ENCODE results near the gene COMP. TPM values are rescaled to one million over a fixed set of nuclear protein-coding genes. Genes with fewer than 3 reads are reported as not detected.
A peak's percentile ranks its signal among the peaks of the same experiment; 100 is the strongest.

Gene COMP
- total RNA-seq, 1 experiment from 2014 or later: 0.69 TPM

GRCh38 chr19:18743784-18744418, 47.2 kb downstream of the COMP start:
- POLR2A ChIA-PET: interaction anchor here (0.6 kb wide), 1 partner anchor 289 kb away, joined by 3 read pairs; the partner anchor contains the start of gene SUGP2
- no peaks in the 10 kb centered on the region for H3K36me3 ChIP-seq (ENCODE audit: control insufficient read depth, insufficient read depth, low read length)
- no TSS peak for BruUV-seq (replicated peaks)
- H3K4me1 ChIP-seq (ENCODE audit: control insufficient read depth, insufficient read depth, low read length): no peaks in the 10 kb centered on the region
- DNase-seq (ENCODE audit: low read depth, low spot score): no peak
- in situ Hi-C loops (cut with HindIII; ENCODE audit: low pct_unique_long_range_greater_than_20kb, low sequenced_read_pairs): no loop called here
- intact Hi-C loops (cut with micrococcal nuclease; ENCODE audit: unreplicated experiment): no loop called here
- TF ChIP-seq, protein P1, sequence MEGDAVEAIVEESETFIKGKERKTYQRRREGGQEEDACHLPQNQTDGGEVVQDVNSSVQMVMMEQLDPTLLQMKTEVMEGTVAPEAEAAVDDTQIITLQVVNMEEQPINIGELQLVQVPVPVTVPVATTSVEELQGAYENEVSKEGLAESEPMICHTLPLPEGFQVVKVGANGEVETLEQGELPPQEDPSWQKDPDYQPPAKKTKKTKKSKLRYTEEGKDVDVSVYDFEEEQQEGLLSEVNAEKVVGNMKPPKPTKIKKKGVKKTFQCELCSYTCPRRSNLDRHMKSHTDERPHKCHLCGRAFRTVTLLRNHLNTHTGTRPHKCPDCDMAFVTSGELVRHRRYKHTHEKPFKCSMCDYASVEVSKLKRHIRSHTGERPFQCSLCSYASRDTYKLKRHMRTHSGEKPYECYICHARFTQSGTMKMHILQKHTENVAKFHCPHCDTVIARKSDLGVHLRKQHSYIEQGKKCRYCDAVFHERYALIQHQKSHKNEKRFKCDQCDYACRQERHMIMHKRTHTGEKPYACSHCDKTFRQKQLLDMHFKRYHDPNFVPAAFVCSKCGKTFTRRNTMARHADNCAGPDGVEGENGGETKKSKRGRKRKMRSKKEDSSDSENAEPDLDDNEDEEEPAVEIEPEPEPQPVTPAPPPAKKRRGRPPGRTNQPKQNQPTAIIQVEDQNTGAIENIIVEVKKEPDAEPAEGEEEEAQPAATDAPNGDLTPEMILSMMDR (IDR thresholded peaks at IDR 0.05): no peak
- TF ChIP-seq TCF7L2 (IDR thresholded peaks at IDR 0.05; ENCODE audit: low read depth, low read length) (no peak), SIN3A (IDR thresholded peaks at IDR 0.05; ENCODE audit: borderline replicate concordance, insufficient read depth, low read depth, low read length) (no peak), POLR2AphosphoS5 (IDR thresholded peaks at IDR 0.05; ENCODE audit: low read depth, low read length) (no peak), REST (IDR thresholded peaks at IDR 0.05; ENCODE audit: insufficient read depth in 1 of 2, low read depth in 2 of 2, low read length in 1 of 2) (no peak)
- H3K4me3 ChIP-seq (ENCODE audit: low read depth in 2 of 2, low read length in 2 of 2): no peak overlapping the region
- CTCF ChIA-PET: no interaction called here
- 0 out of 2 replicates have a peak, but pooled peaks have one; percentile 47 for ATAC-seq
- no peak overlapping the region for H3K27ac ChIP-seq (ENCODE audit: low read length)
- no peaks in the 10 kb centered on the region for H3K9me3 ChIP-seq (ENCODE audit: control insufficient read depth, insufficient read depth, low read depth, low read length)
- H3K27me3 ChIP-seq (ENCODE audit: control insufficient read depth, insufficient read depth, low read length): no peaks in the 10 kb centered on the region

DNA sequence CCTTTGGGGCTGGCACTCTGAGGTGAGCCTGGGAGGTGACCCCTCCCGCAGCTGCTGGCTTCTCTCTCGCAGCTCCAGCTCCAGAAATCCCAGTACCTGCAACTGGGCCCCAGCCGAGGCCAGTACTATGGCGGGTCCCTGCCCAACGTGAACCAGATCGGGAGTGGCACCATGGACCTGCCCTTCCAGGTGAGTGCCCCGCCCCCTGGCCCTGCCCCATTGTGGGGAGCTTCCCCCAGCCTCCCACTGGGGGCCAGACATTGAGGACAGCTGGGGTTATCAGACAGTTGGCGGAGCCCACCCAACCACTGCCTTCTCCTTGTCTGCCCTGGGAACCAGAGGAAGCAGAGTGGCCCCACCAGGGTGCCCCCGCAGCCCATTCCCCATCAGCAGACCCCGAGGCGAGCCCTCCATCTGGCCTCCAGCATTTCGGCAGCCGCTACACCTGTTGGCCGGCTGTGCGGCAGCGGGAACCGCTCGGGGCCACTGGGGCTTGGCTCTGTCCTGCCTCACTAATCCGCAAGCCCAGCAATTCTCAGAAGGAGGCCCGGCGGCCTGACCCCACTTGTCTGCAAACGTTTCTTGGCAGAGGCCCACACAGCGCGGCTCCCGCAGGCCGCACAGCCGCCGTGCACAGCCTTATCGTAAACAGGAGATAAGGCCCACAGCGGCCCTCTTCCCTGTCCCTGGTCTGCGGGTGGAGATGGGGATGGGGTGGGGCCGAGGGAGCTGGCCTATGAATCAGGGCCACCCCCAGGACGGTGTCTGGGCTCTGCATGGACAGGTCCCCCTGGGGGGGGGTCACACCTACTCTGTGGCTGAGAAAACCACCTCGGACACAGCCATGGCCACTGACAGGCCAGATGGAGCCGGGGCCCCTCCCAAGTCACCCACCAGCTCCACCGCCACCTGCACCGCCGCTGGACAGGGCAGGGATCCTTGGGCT, 48.0 kb downstream of the COMP start:
- H3K36me3 ChIP-seq (ENCODE audit: control insufficient read depth, insufficient read depth, low read length): no peaks in the 10 kb centered on the region
- no peaks in the 10 kb centered on the region for H3K27me3 ChIP-seq (ENCODE audit: control insufficient read depth, insufficient read depth, low read length)
- in situ Hi-C loops (cut with HindIII; ENCODE audit: low pct_unique_long_range_greater_than_20kb, low sequenced_read_pairs): no loop called here
- DNase-seq (ENCODE audit: low read depth, low spot score): no peak
- intact Hi-C loops (cut with micrococcal nuclease; ENCODE audit: unreplicated experiment): no loop called here
- H3K4me3 ChIP-seq (ENCODE audit: low read depth in 2 of 2, low read length in 2 of 2): no peak overlapping the region
- POLR2A ChIA-PET: interaction anchor here (0.6 kb wide), 1 partner anchor 290 kb away, joined by 3 read pairs; the partner anchor contains the start of gene SUGP2
- no peak for ATAC-seq
- CTCF ChIA-PET: no interaction called here
- H3K4me1 ChIP-seq (ENCODE audit: control insufficient read depth, insufficient read depth, low read length): no peaks in the 10 kb centered on the region
- H3K9me3 ChIP-seq (ENCODE audit: control insufficient read depth, insufficient read depth, low read depth, low read length): no peaks in the 10 kb centered on the region
- H3K27ac ChIP-seq (ENCODE audit: low read length): no peak overlapping the region
- TF ChIP-seq, protein P1 (IDR thresholded peaks at IDR 0.05): no peak
- TF ChIP-seq TCF7L2 (IDR thresholded peaks at IDR 0.05; ENCODE audit: low read depth, low read length): no peak
- no peak for TF ChIP-seq REST (IDR thresholded peaks at IDR 0.05; ENCODE audit: insufficient read depth in 1 of 2, low read depth in 2 of 2, low read length in 1 of 2)
- TF ChIP-seq POLR2AphosphoS5 (IDR thresholded peaks at IDR 0.05; ENCODE audit: low read depth, low read length): no peak
- no peak for TF ChIP-seq SIN3A (IDR thresholded peaks at IDR 0.05; ENCODE audit: borderline replicate concordance, insufficient read depth, low read depth, low read length)
- no TSS peak for BruUV-seq (replicated peaks)
